GM18873 (cell line): ENCODE results near the gene SAV1.
A peak's percentile ranks its signal among the peaks of the same experiment; 100 is the strongest.
"Not testable (repeated sequence)": the region's sequence is repeated elsewhere in the genome, so short reads cannot be mapped to it uniquely, and the experiment has no call there.

Source experiments
- ATAC-seq: cut with Tn5 transposase; IDR thresholded peaks from one replicate; pipeline ENCODE4 v1.9.1; 2021; ENCODE audit warnings: mild to moderate bottlenecking, moderate library complexity, moderate number of reproducible peaks; ENCODE audit not compliant: unreplicated experiment, low FRiP score

SAV1 gene

DNA sequence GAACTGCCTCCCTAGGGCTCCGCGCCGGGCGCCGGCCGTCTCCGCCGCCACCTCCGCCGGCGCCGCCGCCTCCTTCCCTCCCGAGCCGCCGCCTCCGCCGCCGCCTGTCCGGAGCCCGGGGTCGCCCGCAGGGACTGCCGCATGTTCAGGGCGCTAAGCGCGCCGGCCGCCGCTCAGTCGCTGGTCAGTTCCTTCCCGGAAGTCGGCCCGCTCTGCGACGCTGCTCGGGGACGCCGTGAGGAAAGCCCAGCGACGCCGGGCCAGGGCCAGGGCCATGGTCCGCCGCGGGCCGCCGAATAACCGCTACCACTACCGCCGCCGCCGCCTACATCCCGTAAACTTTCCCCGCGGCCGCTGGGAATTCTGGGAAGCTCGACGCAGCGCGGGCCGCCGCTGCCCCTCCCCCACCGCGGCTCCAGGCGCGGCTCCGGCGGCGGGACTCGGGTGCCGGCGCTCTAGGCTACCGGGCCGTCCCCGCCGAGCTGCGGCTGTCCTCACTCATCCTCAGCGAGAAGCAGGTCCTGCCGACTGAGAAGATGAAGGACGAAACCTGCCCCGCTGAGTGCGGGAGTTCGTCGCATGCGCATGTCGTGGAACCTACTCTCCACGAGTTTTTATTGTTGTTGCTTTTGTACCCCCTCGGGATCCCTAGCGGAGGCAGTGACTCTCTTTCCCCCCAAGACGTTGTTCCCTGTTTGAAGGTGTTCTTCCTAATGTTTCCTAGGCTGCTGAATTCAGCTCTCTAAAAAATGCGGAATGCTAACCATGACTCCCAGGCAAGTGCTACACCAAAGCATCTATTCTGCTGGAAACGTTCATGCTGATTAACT, at the start of gene SAV1:
SAV1 (minus strand) TSS at position 311 of the 830 bp plus-strand sequence. CDS start 339 bp downstream, outside the sequence.
- ATAC-seq = peak; percentile 50

GRCh38 chr14:50717811-50718210, 49.7 kb upstream of the SAV1 start:
- ATAC-seq = no peak

DNA sequence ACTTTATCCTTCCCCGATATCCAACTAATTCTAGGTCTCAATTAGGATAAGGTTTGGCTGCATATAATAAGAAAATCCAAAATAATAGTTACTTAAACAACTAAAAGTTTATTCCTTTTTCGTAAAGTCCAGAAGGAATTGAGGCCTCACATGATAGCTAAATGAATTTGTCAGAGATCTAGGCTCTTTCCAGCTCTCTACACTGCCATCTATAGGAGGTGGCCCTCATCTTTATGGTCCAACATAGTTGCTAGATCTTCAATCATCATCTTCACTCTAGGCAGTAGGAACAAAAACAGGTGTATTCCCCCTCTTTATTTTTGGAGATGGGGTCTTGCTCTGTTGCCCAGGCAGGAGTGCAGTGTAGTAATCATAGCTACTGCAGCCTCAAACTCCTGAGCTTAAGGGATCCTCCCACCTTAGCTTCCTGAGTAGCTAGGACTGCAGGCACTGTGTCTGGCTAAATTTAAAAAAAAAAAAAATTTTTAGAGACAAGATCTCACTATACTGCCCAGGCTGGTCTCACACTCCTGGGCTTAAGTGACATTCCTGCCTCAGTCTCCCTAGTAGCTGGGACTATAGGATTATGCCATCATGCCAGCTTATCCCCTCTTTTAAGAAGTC, 46.5 kb upstream of the SAV1 start:
- no peak for ATAC-seq

GRCh38 chr14:50711043-50711442, 42.9 kb upstream of the SAV1 start:
- no peak for ATAC-seq

DNA sequence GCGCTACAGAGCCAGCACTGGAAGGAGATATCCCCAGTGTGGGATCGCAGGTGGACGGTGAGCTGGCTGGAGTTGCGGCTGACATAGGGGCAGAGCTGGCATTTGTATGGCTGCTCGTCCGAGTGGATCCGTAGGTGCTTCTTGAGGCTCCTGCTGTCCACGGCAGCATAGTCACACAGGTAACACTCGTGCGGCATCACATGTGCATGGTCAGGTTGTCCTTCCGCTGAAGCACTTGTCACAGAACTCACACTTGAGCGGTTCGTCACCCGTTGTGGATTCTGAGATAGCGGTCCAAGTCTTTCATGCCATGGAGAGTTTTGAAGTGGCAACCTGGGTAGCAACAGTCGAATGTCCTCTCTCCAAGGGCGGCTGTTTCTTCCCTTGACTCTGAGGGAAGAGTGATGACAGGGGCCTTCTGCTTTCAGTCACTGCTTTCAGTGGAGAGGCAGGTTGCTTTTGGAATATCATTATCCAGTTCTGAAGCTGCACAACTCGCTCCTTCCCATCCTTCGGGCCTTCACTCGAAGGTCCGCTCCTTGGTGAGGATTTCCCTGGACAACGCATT, 37.0 kb upstream of the SAV1 start:
- ATAC-seq = no peak

GRCh38 chr14:50704454-50705010, 36.4 kb upstream of the SAV1 start:
- ATAC-seq = no peak

DNA sequence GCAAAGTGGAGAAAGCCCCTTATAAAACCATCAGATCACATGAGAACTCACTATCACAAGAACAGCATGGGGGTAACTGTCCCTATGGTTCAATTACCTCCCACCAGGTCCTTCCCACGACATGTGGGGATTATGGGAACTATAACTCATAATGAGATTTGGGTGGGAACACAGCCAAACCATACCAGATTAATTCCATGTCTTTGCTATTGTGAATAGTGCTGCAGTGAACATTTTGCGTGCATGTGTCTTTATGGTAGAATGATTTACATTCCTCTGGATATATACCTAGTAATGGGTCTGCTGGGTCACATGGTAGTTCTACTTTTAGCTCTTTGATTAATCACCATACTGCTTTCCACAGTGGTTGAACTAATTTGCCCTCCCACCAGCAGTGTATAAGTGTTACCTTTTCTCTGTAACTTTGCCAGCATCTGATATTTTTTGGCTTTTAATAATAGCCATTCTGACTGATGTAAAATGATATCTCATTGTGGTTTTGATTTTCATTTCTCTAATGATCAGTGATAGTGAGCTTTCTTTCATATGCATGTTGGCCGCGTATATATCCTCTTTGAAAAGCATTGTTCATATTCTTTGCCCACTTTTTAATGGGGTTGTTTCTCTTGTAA, 29.7 kb upstream of the SAV1 start:
- no peak for ATAC-seq

GRCh38 chr14:50694260-50694659, 26.2 kb upstream of the SAV1 start:
- not testable (repeated sequence) for ATAC-seq

GRCh38 chr14:50688875-50689274, 20.8 kb upstream of the SAV1 start:
- no peak for ATAC-seq

GRCh38 chr14:50679674-50680073, 11.6 kb upstream of the SAV1 start:
- no peak for ATAC-seq

DNA sequence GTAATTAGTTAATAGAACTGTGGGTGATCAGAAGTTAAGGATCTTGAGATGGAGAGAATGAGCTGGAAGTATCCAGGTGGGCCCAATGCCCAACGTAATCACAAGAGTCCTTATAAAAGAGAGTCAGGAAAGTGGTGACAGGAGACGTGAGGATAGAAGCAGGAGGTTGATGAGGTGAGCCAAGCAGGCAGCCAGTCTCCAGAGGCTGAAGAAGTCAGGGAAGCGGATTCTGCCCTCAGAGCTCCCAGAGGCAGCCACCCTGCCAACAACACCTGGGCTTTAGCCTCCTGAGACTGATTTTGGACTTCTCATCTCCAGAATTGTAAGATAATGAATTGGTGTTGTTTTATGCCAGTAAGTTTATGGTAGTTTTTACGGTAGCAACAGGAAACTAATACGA, 10.1 kb upstream of the SAV1 start:
- ATAC-seq = no peak

DNA sequence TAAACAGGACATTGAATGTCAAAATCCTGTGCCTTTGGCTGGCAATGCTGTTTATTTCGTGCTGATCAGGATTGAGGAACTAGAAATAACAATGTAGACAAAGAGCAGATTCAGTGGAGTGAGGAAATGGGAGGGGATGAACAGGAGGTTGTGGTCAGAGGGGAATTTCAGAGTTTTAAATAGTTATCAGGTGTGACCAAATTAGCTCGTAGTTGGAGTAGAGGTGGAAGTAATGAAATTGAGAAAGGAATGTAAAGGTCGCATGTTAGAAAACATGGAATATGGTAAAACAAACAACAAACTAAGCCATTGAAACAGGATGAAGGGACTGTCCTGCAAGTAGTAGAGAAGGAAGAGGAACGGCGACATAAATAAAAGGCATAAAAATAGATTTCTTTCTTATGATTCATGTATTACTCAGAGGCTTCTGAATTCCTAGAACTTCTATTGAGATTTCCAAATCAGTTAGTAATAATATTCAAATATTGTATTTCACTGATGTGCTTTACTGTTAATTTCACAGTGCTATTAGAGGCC, 9.5 kb upstream of the SAV1 start:
- ATAC-seq = no peak

DNA sequence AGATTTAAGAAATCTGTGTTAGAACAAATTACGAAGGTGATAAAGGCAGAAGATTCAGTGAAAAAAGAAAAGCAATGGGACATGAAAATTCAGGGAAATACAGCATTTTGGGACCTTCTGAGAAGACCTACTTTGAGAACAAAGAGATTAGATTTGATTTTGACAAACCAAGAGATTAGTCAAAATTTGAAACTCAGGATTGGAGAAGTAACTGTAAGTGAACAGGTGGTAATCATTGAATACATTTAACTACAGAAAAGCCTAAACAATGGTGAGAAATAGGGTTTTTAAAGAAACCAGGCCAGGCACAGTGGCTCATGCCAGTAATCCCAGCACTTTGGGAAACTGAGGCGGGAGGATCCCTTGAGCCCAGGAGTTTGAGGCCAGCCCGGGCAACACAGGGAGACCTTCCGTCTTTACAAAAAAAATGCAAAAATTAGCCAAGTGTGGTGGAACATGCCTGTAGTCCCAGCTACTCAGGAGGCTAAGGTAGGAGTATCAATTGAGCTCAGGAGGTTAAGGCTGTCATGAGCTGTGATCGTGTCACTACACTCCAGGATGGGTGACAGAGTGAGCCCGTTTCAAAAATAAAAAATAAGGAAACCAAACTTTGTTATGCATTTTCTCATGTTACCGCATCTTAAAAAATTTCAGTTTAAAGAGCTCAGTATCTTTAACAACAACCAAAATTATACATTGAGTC, 8.9 kb upstream of the SAV1 start:
- ATAC-seq = no peak

GRCh38 chr14:50675597-50675996, 7.5 kb upstream of the SAV1 start:
- ATAC-seq = no peak

DNA sequence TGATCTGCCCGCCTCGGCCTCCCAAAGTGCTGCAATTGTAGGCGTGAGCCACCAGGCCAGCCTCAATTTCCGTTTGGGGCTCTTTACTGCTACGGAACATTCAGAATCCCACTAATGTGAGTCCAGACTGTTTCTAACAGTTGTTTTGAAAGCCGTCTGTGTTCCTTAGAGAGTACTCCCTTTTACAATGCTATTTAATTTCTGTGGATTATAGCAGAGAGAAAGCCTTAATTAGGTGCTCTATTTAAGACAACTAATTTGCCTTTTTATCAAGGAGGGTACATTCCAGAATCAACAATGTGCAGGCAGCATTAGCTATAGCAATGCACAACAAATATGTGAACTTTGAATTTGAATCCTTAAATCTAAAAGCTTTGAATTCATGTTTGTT, 2.8 kb upstream of the SAV1 start:
- ATAC-seq = no peak

DNA sequence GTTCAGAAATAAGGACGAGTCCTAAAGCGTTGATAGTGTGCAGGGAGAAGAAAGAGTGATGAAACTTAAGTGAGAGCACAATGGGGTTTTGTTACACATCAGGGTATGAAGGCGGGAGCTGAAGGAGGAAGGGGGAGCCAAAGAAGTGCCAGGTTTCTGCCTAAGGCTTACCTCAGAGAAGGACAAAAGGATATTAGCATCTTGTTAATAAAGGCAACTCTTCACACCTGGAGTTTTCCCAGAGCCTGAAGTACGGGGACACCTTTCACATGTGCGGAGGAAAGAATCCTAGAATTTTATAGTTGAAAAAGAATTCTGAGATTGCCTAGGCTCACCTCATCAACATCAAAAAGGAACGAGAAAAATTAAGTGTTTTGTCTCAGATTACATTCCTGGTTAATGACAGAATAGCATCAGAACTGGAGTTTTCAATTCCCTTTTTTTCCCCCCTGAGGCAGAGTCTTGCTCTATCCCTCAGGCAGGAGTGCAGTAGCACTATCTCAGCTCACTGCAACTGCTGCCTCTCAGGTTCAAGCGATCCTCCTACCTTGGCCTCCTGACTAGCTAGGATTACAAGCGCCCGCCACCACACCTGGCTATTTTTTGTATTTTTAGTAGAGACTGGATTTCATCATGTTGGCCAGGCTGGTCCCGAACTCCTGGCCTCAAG, 2.2 kb upstream of the SAV1 start:
- ATAC-seq = no peak

DNA sequence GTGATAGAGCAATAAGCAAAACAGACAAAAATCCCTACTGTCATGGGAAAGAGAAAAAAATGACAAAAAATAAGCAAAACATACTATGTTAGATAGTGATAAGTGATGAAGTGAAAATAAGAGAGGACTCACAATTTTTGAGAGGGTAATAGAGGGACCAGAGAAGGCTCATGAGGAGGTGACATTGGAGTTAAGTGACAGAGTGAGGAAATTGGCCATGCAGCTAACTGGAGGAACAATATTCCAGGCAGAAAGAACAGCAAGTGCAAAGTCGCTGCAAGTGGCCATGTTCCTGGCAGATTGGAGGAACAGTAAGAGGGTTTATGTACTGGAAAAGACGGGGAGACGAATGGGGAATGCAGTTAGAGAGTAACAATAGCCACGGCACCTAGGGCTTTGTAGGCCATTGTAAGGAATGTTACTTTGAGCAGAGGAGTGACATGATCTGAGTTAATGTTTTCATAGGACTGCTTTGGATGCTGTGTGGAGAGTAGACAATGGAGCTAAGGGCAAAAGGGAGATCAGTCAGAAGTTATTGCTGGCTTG, 1.4 kb upstream of the SAV1 start:
- no peak for ATAC-seq

- no peak for ATAC-seq
These were observed 679 bp upstream of the SAV1 start for GRCh38 chr14:50668826-50669143.

- ATAC-seq = peak; percentile 13
These were observed 466 bp downstream of the SAV1 start for GRCh38 chr14:50667684-50667995.
